Activated CD8-positive, alpha-beta T cell treated with anti-CD3 and anti-CD28 coated beads for 36 hours (primary cell): Measurements from ENCODE around the gene TMPRSS4. TPM values are rescaled to one million over a fixed set of nuclear protein-coding genes. Genes with fewer than 3 reads are reported as not detected.

ENCODE experiments used
- ATAC-seq: fragments of 200-7000 bp; cut with Tn5 transposase; one replicate; pipeline ENCODE4 v1.10.0; 2021; ENCODE audit warnings: mild to moderate bottlenecking, moderate library complexity
- CTCF ChIA-PET: fragments of 350-600 bp; sonication (Branson Sonifier 250); formaldehyde crosslinking; loops from one replicate; lab custom pipeline; 2021; ENCODE audit warnings: antibody characterized with exemption; lab: Charles Lee
- POLR2A ChIA-PET: fragments of 350-600 bp; sonication (Branson Sonifier 250); formaldehyde crosslinking; loops from one replicate; lab custom pipeline; 2021; ENCODE audit warnings: antibody characterized with exemption; lab: Charles Lee
- DNase-seq: peaks from one replicate; pipeline ENCODE4 v3.0.0-alpha.2; 2020
- H3K27ac Mint-ChIP-seq: one replicate; pipeline ENCODE4 v1.8.0; 2021; ENCODE audit warnings: mild to moderate bottlenecking, mixed read lengths
- H3K27me3 Mint-ChIP-seq: one replicate; pipeline ENCODE4 v1.8.0; 2021; ENCODE audit warnings: mixed read lengths
- H3K36me3 Mint-ChIP-seq: one replicate; pipeline ENCODE4 v1.8.0; 2021; ENCODE audit warnings: low read depth, mixed read lengths
- H3K4me1 Mint-ChIP-seq: one replicate; pipeline ENCODE4 v1.8.0; 2021; ENCODE audit warnings: low read depth, mixed read lengths
- H3K4me3 Mint-ChIP-seq: one replicate; pipeline ENCODE4 v1.8.0; 2021; ENCODE audit warnings: mild to moderate bottlenecking, moderate library complexity, mixed read lengths
- H3K9me3 Mint-ChIP-seq: one replicate; pipeline ENCODE4 v1.8.0; 2021; ENCODE audit warnings: mixed read lengths
- CTCF ChIP-seq: fragments of 200-600 bp; IDR thresholded peaks from one replicate; pipeline ENCODE4 v1.8.0; 2022; ENCODE audit warnings: antibody characterized with exemption, mild to moderate bottlenecking
- intact Hi-C: fragments of 100-400 bp; cut with micrococcal nuclease; formaldehyde crosslinking; loops from one replicate; pipeline ENCODE4 v1.10.0; 2022
- total RNA-seq, 2 experiments: library from RNA; stranded (reverse); gene quantifications; one replicate each; pipeline ENCODE4 v1.2.3, GENCODE V29; 2021

Gene TMPRSS4
- total RNA-seq, 2 experiments from 2014 or later: not detected

DNA sequence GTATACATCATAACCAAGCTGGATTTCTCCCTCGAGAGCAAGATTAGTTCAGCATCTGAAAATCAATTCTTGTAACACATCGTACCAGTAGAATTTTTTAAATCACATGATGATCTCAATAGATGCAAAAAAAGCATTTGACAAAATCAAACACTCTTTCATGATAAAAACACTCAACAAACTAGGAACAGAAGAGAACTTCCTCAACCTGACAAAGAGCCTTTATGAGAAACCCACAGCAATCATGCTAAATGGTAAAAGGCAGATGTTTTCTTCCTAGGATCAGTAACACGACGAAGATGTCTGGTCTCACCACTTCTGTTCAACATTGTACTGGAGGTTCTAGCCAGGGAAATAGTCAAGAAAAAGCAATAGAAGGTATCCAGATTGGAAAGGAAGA is 34.1 kb upstream of the TMPRSS4 start:
- Mint-ChIP-seq H3K36me3 (no peaks in the 10 kb centered on the region), H3K27me3 (no peaks in the 10 kb centered on the region), H3K27ac (peak overlapping the region; percentile 77), H3K4me1 (peaks cover 79% of the 10 kb centered on the region), H3K4me3 (no peak overlapping the region), H3K9me3 (no peaks in the 10 kb centered on the region)
- DNase-seq (no peak), ATAC-seq (no peak)
- intact Hi-C loops: no loop called here
- POLR2A ChIA-PET: interaction anchor here (1.0 to 2.7 kb wide), 3 partner anchors 9 to 46 kb away, joined by 3 to 17 read pairs (median 4); no protein-coding TSS in a partner anchor
- CTCF ChIA-PET: interaction anchor here (1.3 to 1.6 kb wide), 2 partner anchors 9 to 10 kb away, joined by 4 to 6 read pairs; no protein-coding TSS in a partner anchor
- no peak for TF ChIP-seq CTCF

- ATAC-seq (no peak), DNase-seq (peak; percentile 36)
- no peaks in the 10 kb centered on the region for H3K27me3 Mint-ChIP-seq
- POLR2A ChIA-PET: interaction anchor here (1.0 to 5.8 kb wide), 9 partner anchors 8 to 98 kb away, joined by 4 to 155 read pairs (median 6); partner anchors contain the start of gene IL10RA
- H3K36me3 Mint-ChIP-seq: no peaks in the 10 kb centered on the region
- H3K27ac Mint-ChIP-seq: peak overlapping the region; percentile 92
- H3K4me1 Mint-ChIP-seq: peaks cover 81% of the 10 kb centered on the region
- TF ChIP-seq CTCF: no peak
- no peaks in the 10 kb centered on the region for H3K9me3 Mint-ChIP-seq
- intact Hi-C loops: no loop called here
- CTCF ChIA-PET: interaction anchor here (1.1 to 2.3 kb wide), 5 partner anchors 44 to 222 kb away, joined by 3 to 12 read pairs (median 5); no protein-coding TSS in a partner anchor
- H3K4me3 Mint-ChIP-seq: no peak overlapping the region
These were observed 31.7 kb upstream of the TMPRSS4 start for GRCh38 chr11:118045191-118045590.

DNA sequence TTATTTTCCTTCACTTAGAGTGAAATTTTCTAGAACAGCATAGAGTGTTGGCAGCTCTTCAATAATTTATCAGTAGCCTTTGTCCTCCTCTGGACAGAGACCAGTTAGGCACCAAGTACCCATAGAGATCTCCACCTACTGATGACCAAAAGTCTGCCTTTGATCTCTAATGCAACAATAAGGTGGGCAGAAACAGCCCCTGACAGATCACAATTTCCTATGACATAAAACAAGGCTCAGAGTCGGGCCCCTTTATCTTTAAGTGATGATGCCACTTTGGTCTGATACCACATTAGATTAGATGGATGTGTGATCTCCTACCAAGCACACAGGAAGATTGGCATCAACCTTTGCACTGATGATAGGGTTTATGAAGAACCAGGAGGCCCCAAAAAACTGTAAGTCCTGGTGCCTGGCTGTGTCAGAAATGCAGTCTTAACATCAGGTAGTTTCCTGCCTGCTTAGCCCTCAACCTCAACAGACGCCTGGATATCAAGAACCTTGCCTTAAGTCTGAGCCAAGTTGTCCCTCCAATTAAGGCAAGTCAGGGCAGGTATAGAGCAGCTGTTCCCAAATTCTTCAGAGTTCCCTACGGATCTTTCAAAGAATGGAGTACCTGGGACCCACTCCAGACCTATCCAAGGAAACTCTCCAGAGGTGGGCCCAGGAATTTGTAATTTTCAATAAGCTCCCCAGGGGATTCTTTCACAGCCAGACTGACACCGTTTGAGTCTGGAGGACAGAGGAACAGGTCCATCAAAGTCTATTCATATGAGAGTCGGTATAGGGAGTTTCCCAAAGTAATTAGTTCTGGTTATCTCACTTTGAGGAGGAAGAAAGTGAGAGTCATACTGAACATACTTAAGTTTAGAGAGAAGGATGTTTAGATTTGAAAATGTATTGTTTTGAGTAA is 30.6 kb upstream of the TMPRSS4 start:
- peak; percentile 68 for DNase-seq
- intact Hi-C loops: loop anchor here (1.0 kb wide), 2 partner anchors 43 to 60 kb away; partner anchors contain the start of gene IL10RA
- Mint-ChIP-seq H3K27ac (peak overlapping the region; percentile 92), H3K36me3 (no peaks in the 10 kb centered on the region), H3K9me3 (no peaks in the 10 kb centered on the region), H3K4me3 (peak overlapping the region; percentile 52), H3K4me1 (peaks cover 89% of the 10 kb centered on the region), H3K27me3 (no peaks in the 10 kb centered on the region)
- ChIA-PET CTCF (interaction anchor here (1.1 to 3.6 kb wide), 8 partner anchors 44 to 238 kb away, joined by 3 to 24 read pairs (median 6); no protein-coding TSS in a partner anchor), POLR2A (interaction anchor here (0.8 to 5.8 kb wide), 17 partner anchors 10 to 232 kb away, joined by 3 to 155 read pairs (median 5); partner anchors contain the start of gene IL10RA)
- TF ChIP-seq CTCF: no peak
- peak; percentile 79 for ATAC-seq

GRCh38 chr11:118046964-118047700 is 29.7 kb upstream of the TMPRSS4 start:
- TF ChIP-seq CTCF: no peak
- Mint-ChIP-seq H3K36me3 (no peaks in the 10 kb centered on the region), H3K9me3 (no peaks in the 10 kb centered on the region), H3K4me3 (peak overlapping the region; percentile 52), H3K27me3 (no peaks in the 10 kb centered on the region), H3K4me1 (peaks cover 91% of the 10 kb centered on the region), H3K27ac (peak overlapping the region; percentile 92)
- ATAC-seq (peak; percentile 24), DNase-seq (peak; percentile 65)
- CTCF ChIA-PET: interaction anchor here (1.1 to 3.6 kb wide), 8 partner anchors 45 to 239 kb away, joined by 3 to 24 read pairs (median 6); no protein-coding TSS in a partner anchor
- POLR2A ChIA-PET: interaction anchor here (0.8 to 5.8 kb wide), 13 partner anchors 12 to 232 kb away, joined by 3 to 155 read pairs (median 4); partner anchors contain the start of gene IL10RA
- intact Hi-C loops: loop anchor here (1.0 kb wide), 2 partner anchors 44 to 61 kb away; partner anchors contain the start of gene IL10RA
